ENCODE results near the gene SLIT2.

Gene SLIT2

DNA sequence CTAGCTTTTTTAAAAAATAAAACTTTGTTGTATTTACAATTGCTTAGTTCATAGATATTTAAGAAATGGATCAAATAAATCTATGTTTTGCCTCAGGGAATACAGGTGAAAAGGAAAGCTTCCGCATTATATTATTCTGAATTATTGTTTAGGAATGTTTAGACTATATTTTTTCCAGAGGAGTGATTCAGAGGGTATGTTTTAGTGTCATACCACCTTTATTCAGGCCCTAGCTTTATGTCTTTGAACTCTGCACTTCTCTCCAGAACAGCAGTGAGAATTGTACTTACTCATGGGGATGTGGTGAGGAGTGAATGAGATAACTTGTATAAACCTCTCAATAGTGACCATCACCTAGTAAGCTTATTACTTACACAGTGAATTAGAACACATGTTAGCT is 14.0 kb downstream of the SLIT2 start:
- DNase-seq, result no peak

DNA sequence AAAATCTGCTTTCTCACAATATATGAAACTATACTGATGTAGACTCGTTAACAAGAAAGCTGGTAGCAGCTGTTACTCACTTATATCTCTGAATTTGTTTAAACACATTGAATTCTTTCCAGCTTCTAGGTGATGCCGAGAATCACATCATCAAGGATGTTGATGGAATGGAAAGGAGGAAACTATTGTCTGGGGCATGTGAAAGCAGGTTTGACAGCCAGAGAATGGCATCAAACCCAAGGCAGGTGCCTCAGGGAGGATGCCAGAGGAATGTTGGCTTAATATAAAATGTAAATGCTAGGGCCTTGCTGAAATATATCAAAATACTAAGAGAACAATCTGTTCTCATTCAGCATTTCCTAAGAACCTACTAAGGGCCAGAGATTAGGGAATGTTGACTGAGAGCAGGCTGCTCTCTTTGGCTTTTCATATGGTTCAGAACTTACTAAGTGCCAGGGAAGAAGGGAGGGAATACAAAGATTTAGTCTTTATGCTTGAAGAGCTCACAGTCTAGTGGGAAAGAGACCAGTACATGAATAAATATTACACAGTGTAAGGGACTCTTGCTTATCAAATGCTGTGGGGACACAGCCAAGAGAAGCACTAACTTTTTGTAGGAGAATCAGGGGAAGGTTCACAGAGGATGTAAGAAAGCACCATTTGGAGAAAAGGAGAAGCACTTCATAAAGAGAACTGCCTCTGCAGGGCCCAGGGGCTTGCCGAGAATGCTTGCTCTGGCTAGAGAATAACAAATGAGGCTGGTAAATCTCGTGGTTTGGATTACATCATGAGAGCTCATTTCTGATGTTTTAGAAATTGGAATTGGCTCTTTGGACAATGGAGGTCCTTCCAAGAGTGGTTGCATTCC is 14.7 kb downstream of the SLIT2 start:
- DNase-seq, result no peak

DNA sequence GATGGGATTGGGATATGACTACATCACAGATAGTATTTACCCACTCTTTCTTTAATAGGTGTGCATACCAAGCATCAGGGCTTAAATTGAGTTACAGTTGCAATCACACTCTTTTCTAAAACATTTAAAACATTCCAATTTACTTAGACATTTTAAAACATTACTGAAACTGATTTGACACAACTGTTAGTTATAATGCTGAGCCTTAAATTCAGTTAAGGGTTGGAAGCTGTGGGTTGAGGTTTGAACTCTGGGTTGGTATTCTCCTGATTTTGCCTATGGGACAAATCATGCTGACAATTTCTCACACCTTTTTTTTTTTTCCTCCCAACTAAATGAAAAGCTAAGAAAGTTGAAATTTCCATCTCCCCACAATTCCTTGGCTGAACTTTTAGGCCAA is 16.3 kb downstream of the SLIT2 start:
- no peak for DNase-seq

DNA sequence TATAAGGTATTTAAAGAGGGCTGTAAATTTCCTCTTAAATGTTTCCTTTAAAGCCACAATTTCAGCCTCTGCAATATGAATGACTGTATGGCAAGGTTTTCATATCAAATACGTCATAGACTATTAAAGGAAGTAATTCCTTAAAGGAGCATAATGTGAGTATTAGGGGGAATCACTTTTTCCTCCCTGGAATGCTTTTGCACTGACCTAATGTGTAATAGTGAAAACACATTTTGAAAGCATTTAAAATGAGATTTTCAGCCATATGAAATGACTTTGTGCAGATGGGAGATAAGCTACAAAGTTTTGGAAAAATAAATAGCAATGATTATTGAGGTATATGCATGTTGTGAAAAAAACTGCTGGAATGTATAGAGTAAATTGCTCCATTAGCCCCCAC is 17.6 kb downstream of the SLIT2 start:
- no peak for DNase-seq

DNA sequence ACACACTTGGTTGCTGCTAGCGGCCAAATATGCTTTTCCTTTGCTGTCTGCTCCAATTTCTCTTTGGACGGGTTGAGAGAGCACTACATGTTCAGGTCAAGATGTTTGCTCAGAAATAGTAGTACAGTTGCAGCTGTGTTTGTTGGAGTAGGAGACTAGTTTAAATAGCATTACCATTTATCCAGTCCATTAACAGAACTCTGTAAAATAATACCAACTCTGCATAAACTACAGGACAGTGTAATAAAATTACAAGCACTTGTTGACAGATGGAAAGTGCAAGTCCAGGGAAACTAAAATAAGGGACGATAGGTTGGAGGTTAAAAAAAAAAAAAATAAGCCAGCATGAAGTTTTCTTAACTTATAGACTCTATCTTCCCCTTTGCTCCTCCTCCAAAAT is 20.2 kb downstream of the SLIT2 start:
- DNase-seq, result no peak

DNA sequence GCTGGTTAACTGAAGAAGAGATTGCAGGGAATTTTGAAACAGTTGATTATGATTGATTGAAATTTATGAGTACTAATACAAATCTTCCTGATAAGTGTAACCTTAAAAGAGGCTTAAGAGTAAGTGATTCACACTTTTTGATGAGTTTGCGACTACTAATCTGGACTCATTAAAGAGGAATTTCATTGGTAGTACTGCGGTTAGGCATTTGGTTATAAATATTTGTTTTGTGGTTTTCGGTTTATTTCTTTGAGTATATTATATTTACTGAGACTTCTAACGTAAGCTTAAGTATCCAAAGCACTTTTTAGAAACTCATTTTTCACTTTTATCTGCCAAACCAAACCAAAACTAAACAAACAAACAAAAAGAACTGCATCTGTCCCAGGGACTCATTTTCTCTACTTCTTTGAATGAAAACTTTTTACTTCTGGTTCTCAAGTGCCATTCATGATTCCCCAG is 20.7 kb downstream of the SLIT2 start:
- DNase-seq, result no peak

DNA sequence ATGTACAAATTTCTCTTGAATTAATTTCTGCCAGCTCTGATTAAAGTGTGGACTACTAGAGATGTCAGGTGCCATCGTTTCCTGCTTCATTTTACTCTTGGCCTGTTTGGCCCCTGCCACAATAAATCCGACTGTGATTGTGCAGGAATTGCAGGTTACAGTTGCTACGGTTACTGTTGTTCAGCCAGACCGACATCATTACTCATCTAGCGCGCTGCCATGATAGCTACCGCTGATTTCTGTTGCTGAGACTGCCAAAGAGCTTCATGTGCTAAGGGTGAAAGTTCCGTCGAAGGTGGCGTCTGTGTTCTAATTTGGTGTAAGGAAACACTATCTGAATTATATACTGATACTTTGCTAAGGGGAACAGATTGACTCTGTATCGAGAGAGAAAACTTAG is 22.1 kb downstream of the SLIT2 start:
- no peak for DNase-seq

DNA sequence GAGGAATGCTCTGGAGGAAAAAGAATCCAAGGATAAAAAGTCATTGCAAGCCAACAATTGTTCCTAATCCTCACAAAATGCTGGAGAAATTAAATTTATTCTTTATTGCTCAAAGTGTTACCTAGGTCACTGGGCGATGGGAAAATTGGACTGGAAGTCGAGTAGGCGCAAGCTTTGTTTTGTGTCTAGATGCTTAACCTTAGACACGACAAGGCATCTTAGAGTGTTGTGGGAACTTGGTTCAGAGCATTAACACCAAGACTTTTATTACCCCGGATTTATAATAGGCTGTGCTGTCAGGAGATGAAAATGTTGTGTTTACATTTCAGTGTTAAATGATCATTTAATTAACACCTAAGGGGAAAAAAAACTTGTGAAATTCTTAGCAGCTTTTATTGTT is 25.1 kb downstream of the SLIT2 start:
- DNase-seq, result no peak

DNA sequence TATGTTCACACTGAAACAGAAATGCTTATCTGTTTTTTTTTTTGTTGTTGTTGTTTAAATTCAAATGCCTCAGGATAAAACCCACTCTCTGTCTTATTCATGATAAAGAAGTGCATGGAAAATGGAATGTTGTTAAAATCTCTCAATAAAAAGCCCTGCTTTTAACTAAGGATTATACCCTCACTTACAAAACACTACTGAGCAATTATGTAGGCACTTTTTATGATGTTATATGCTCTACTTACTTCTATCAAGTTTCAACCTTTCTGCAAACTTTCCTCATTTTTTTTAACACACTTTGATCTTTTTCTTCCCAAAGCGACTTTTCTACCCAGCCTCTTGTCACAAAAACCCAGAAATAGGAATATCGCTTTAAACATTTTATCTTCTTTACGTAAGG is 26.5 kb downstream of the SLIT2 start:
- DNase-seq, result no peak

DNA sequence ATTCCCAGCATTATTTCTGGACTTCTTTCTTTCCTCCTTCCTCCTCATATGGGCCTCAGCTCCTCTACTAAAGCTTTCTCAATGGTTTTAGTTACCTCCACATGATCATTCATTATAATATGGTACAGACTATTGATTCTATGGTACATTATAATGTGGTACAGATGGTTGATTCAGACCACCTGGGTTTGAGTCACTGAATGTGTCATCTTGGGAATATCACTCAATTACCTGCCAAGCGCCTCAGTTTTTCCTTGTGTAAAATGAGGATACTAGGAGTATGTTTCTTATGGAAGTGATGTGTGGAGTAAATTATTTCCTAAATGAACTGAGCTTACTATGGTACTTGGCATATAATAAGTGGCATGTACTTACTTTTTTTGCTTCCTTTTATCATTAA is 27.7 kb downstream of the SLIT2 start:
- DNase-seq, result no peak

DNA sequence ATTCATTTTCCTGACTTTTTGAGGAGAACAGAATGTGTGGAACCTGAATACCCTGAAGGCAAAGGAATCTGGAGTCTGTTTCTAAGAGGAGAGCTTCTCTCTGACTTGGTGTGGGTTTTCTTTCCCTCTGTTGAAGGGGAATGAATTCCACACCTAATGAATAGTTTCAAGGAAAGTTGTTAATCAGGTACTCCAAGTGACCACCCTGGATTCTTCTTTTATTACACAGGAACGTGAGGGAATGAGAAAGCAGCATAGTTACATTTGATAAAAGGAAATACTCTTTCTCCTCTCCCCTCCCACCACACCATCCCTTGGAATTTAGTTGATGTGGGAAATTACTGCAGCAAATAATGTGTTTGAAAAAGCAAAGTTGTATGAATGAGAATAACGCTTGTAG is 29.7 kb downstream of the SLIT2 start:
- DNase-seq, result no peak

DNA sequence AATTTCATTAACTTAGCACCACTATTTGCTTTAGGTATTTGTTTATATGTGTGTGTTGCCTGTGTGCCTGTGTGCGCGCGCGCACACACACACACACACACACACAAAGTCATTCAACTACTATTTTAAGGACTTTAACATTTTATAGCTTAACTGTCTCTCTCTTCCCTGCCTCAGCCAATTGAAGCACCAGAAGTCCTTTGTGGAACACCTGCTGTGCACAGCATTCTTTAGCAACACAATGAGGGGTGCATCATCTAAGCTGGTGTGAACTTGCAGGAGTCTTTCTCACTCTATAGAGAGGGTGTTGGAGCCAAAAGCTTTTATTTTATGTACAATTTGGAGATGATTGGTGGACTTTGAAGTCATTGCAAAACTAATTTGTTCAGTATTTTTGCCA is 31.3 kb downstream of the SLIT2 start:
- DNase-seq, result no peak

DNA sequence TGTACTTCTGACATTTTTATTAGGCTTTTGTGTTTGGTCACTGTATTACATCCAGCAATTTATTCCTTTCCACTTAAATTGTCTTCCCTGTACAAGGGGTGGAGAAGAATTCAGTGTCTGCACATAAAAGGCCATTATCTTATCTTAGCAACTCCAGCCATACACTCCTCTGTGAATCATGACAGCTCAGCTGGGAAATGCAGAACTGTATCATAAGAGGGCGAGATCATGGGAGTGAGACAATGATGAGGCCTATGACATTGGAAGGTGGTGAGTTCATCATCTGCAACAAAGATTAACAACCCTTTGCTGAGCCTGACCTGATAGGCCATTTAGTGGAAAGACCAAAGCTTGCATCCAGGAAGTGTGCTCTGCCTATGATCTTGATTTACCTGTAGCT is 33.3 kb downstream of the SLIT2 start:
- no peak for DNase-seq

DNA sequence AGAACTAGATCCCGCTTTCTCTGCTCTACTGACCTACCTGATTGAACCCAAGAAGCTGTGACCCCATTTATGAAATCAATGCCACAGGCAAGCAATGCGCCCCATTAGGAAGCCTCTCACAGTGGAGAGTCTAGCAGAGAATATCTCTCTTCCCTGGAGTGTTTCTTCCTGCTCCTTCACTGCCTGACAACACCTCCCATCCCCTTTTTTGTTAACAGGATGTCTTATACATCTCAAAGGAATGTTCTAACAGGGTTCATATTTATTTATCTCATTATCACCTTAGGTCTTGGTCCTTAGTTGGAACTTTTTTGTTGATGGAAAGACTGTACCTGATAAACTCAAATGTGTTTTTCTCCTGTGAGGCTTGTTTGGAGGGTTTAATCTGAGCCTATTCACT is 35.5 kb downstream of the SLIT2 start:
- DNase-seq, result no peak

DNA sequence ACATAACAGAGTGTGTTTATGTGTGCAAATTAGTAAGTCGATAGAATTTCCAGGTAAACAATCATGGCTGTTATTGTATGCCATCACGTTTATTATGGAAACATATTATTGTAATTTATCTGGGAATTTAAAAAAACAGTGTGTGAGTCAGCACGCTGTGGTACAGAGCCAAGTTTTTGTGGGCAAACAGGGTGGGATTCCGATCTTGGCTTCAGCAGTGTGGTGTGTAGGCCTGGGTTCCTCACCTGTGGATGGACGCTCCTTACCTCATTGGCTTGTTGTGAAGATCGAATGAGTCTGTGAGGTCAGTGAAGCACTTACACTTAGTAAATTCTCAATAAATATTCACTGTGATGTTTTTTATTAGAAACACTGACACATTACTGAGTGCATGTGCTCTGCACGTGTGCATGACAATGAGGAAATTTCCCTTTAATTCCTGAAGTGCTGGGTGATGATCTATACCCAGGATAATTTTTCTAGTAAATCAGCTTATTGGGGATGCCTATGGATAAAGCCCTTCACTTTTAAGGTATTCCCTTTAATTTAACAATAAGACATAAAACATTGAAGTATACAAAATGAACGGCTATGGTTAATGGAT is 36.4 kb downstream of the SLIT2 start:
- no peak for DNase-seq

DNA sequence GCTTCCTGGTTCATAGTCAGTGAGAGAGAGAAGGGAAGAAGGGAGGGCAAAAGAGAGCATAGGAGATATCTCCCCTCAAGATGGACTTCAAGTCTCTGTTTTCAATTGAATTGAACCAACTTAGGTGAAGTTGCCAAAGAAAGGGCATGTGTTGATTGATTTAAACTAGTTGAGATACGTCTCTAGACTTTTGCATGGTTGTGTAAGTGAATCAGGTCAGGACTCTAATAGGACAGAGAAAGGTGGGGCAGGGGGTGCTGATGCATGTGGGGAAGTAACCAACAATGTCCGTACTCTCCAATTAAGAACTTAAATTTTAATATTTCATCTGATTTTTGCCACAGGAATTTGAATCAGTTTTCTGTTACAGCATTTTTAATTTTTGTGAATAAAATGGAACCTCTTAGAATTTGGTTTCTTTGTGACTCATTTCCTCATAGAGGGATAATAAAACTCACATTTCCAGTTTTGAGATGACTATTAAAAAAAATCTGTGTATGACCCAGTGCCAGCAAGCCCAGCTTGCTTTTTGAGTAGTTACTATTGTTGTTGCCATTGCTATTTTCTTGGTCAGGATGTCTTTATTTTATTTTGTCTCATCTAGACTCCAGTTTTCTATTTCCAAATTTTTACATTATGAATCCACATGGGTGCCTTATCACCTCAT is 37.3 kb downstream of the SLIT2 start:
- DNase-seq, result no peak

DNA sequence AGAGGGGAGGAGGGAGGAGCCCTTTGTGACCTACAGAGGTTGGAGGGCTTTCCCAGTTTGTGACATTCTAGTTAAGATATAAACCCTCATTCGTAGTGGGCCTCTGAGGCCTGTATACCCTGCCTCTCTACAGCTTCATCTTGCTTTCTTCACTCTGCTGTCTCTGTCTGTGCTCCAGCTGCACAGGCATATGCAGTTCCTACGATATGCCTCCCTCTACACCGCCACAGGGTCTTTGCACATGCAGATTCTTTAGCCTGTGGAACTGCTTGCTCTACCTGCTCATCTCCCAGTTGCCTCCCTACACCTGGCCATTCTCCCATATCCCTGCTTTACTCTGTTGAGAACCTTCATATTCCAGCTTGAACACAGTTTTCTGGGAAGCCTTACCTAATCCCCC is 38.1 kb downstream of the SLIT2 start:
- DNase-seq, result no peak

DNA sequence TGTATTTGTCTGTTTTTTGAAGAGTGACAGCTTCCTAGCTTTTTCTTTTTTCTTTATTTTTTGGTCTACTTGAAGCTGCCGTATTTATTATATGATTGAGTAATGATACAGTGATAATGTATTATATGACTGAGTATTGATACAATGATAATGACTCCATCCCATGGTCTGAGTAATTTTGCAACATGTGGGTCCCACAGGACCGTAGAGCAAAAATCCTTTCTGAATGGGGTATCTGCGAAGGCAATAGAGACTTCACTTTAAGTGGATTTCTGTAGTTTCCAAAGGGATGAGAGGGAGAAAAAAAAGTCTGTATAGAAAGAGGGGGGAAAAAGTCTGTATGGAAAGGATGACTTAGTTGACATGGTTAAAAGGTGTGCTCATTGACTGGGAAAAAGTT is 41.0 kb downstream of the SLIT2 start:
- no peak for DNase-seq

DNA sequence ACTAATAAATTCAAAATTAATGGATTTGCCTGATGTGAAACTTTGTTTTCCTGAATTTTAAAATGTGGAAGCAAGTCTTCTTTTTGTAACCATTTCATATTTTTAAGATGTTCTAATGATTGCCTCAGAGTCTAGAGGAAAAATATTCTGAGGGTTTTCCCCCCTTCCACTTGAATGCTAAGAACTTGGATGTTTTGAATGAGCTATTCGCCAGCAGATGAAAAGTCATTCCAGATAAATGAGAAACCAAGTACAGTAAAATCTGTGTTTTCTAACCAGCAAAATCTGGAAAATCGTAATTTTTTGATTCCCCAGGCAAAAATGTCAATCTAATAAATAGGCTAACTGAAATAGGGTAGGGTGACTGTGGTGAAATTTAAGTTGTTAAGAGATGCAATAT is 45.6 kb downstream of the SLIT2 start:
- no peak for DNase-seq

DNA sequence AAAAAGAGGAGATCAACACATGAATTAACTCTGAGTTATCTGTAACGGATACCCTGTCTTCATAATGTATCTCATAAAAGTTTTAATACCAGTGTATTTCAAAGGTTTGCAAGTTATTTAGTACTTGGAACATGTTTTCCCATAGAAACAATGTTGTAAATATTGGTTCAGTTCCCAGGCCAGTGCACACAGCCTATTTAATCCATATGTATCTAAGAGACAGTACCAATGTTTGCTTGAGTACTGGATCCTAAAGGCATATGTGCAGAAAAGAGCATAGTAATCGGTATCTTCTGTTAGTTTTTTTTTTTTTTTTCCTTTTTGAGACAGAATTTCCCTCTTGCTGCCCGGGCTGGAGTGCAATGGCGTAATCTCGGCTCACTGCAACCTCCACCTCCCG is 46.1 kb downstream of the SLIT2 start:
- no peak for DNase-seq

DNA sequence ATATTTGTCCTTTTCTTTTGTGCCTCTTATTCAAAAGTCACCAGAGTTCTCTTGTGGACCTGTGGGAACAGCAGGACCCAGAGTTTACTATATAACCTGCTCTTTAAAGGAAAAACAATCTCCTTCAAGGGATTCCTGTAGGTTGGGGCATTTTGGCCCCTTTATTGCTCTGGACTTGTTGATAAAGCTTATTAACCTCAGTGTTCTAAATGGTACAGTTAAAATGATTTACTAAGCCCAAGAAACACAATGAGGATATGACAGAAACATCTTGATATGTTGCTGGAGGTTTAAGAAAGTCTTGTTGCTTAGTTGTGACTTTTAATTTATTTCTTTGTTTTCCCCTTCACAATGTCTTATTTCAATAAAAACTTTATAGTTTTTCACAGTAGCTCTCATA is 46.8 kb downstream of the SLIT2 start:
- DNase-seq, result no peak

DNA sequence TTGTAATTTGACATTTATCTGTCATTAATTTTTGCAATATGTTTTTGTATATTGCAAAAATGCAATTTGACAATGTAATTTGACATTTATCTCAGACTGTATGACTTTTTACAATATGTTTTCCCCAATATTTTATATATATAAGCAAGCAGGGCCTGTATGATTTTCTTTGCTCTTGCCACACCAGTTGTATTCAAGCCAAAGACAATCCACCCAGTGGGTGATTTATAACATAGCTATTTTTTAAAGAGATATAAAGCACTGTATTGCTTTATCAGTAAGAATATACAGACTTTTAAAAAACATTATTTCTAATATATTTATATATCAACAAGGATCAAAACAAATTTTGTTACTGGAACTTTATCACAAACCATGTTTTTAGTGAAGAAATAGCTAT is 47.3 kb downstream of the SLIT2 start:
- no peak for DNase-seq

DNA sequence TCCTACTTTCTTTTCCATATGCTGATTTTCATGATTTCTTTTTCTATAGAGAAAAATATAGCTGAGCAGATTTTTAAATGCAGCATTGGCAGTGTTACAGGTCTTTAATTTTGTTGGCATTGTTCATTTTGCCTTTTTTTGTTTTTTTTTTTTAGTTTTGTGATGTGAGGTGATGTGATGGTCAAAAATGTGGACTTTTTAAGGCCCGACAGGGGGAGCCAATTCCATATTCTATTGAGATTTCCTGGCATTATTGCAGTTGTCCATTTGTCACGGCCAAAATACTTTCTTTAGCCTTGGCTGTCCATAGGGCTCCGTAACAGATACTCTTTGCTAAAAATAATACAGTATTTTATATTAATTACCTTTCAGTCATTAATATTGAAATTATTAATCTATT is 47.8 kb downstream of the SLIT2 start:
- no peak for DNase-seq

DNA sequence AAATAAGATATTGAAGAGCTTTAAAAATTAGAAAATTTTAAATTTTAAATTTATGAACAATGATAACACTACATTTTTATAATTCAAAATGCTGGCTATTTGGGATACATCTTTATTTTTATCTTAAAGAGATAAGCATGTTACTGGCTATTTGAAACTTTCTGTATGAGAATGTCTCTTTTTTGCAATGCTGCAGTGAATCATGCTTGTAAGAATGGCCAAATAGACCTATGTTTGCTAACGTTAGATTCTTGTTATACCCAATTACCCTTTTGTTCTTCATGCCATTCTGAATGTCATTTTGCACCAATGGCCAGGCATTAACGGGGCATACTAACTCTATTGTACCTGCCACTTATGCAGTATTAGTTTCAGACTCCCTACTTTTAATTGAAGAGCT is 49.5 kb downstream of the SLIT2 start:
- DNase-seq, result no peak
